Measurements from ENCODE around the gene OR1F1.
A peak's percentile ranks its signal among the peaks of the same experiment; 100 is the strongest.
"Not testable (repeated sequence)": the region's sequence is repeated elsewhere in the genome, so short reads cannot be mapped to it uniquely, and the experiment has no call there.

OR1F1 gene

GRCh38 chr16:3158026-3158509 lies 29.9 kb upstream of the OR1F1 start:
- no peak for DNase-seq (ENCODE audit: insufficient read length, low spot score)
- FAIRE-seq = no peak
- TF ChIP-seq POLR2A (IDR thresholded peaks at IDR 0.05; ENCODE audit: low read depth, low read length) = no peak

GRCh38 chr16:3158510-3159314 lies 29.3 kb upstream of the OR1F1 start:
- FAIRE-seq = no peak
- TF ChIP-seq POLR2A (IDR thresholded peaks at IDR 0.05; ENCODE audit: low read depth, low read length) = no peak

GRCh38 chr16:3161235-3162018 lies 26.6 kb upstream of the OR1F1 start:
- TF ChIP-seq POLR2A (IDR thresholded peaks at IDR 0.05; ENCODE audit: low read depth, low read length) = no peak
- FAIRE-seq = no peak
- no peak for DNase-seq (ENCODE audit: insufficient read length, low spot score)

More at GRCh38 chr16:3158510-3159314, 29.3 kb upstream of the OR1F1 start:
- DNase-seq (ENCODE audit: insufficient read length, low spot score) = peak; percentile 88

GRCh38 chr16:3164121-3164991 lies 23.6 kb upstream of the OR1F1 start:
- no peak for FAIRE-seq
- DNase-seq (ENCODE audit: insufficient read length, low spot score) = no peak
- TF ChIP-seq POLR2A (IDR thresholded peaks at IDR 0.05; ENCODE audit: low read depth, low read length) = no peak

GRCh38 chr16:3165111-3165822 lies 22.7 kb upstream of the OR1F1 start:
- DNase-seq (ENCODE audit: insufficient read length, low spot score) (no peak), FAIRE-seq (no peak)
- TF ChIP-seq POLR2A (IDR thresholded peaks at IDR 0.05; ENCODE audit: low read depth, low read length) = no peak

- no peak for TF ChIP-seq POLR2A (IDR thresholded peaks at IDR 0.05; ENCODE audit: low read depth, low read length)
- FAIRE-seq (no peak), DNase-seq (ENCODE audit: insufficient read length, low spot score) (no peak)
Observed at GRCh38 chr16:3166505-3166886, 21.5 kb upstream of the OR1F1 start.

- DNase-seq (ENCODE audit: insufficient read length, low spot score); FAIRE-seq: not testable (repeated sequence)
Observed at GRCh38 chr16:3168729-3169128, 19.3 kb upstream of the OR1F1 start.

- TF ChIP-seq POLR2A (IDR thresholded peaks at IDR 0.05; ENCODE audit: low read depth, low read length) = no peak
- FAIRE-seq = no peak
- no peak for DNase-seq (ENCODE audit: insufficient read length, low spot score)
Observed at GRCh38 chr16:3170440-3171180, 17.4 kb upstream of the OR1F1 start.

GRCh38 chr16:3171181-3171854 lies 16.7 kb upstream of the OR1F1 start:
- no peak for DNase-seq (ENCODE audit: insufficient read length, low spot score)
- no peak for FAIRE-seq
- TF ChIP-seq POLR2A (IDR thresholded peaks at IDR 0.05; ENCODE audit: low read depth, low read length) = no peak

- DNase-seq (ENCODE audit: insufficient read length, low spot score) (no peak), FAIRE-seq (no peak)
- no peak for TF ChIP-seq POLR2A (IDR thresholded peaks at IDR 0.05; ENCODE audit: low read depth, low read length)
Observed at GRCh38 chr16:3171855-3172593, 16.0 kb upstream of the OR1F1 start.

GRCh38 chr16:3173892-3174617 lies 13.9 kb upstream of the OR1F1 start:
- no peak for FAIRE-seq

More at GRCh38 chr16:3173892-3174617, 13.9 kb upstream of the OR1F1 start:
- peak; percentile 63 for DNase-seq (ENCODE audit: insufficient read length, low spot score)
- TF ChIP-seq POLR2A (IDR thresholded peaks at IDR 0.05; ENCODE audit: low read depth, low read length) = no peak
